ENCODE results near the gene C16orf74.
A peak's percentile ranks its signal among the peaks of the same experiment; 100 is the strongest.

C16orf74 gene

DNA sequence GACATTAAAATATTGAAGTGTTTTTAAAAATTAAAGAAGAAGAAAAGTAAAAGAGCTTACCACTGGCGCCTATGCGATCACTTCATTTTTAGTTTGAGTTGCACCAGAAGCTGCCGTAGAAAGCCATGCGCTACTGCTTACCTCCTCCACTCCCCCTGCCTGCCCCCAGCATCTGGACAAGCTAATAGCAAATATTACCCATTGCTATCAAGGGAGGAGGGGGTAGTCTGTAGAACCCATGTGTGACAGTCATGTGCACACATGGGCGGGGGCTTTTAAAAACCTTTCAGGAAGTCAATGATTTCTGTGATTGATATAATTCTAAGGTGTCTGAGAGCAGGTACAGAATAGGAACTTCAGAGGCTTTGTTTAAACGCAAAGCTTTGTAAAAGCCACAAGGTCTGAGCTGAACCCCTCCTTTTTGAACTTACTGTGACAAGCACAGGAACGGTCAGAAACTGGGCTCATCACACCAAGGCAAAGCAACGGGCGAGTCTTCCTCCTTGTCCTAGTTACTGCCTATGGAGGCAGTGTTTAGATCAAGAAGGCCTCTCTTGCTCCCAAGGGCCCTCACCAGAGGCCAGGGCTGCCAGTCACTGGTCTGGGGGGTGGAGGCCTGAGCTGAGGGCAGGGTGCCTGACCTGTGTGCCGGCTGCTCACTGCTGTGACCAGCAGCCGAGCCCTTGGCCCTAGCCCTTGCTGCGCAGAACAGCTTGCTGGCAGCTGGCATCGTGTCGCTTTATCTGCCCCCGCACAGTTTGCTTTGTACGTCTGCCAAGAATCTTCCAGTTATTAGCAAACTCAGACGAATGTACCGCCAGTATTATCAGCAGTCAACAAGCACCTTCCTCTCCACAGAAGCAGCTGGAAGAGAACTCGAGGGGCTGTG lies 77.1 kb downstream of the C16orf74 start:
- no peak for DNase-seq (ENCODE audit: low read depth in 2 of 2)

- DNase-seq (ENCODE audit: low read depth in 2 of 2) = no peak
Observed at GRCh38 chr16:85670840-85671239, 80.1 kb downstream of the C16orf74 start.

DNA sequence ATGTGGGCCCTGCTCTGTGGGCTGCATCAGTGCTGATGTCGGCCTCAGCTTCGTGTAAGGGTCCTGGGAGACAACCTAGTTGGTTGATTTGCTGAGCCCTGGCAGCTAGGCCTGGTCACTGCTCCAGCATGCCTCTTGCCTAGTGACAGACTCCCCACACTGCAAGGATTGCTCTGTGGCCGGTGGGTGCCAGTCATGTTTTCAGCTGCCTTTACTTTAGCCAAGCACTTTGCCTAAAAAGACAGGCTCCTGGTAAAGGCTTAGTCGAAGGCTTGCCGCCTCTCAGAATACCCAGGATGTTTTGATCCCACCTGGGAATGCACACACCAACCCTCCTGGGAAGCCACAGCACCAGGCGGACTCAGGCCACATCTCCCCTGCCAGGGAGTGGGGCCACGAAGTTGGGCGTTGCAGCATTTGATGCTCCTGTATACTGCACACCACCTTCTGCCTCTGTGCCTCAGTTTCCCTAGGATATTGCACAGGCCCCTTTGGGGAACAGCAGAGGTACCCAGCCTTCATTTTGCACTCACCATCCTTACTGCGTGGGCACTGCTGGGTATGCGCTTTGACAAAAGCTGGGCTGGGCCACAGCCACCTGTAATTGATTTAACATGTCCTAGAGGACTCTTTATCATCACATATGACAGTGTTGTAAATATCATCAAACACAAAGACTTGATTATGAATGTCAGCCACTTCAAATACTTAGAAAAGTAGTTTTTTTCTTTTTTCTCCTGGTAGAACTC lies 82.0 kb downstream of the C16orf74 start:
- DNase-seq (ENCODE audit: low read depth in 2 of 2) = no peak

- DNase-seq (ENCODE audit: low read depth in 2 of 2) = no peak
Observed at GRCh38 chr16:85667841-85668413, 83.0 kb downstream of the C16orf74 start.

GRCh38 chr16:85667261-85667660 lies 83.6 kb downstream of the C16orf74 start:
- DNase-seq (ENCODE audit: low read depth in 2 of 2) = no peak

DNA sequence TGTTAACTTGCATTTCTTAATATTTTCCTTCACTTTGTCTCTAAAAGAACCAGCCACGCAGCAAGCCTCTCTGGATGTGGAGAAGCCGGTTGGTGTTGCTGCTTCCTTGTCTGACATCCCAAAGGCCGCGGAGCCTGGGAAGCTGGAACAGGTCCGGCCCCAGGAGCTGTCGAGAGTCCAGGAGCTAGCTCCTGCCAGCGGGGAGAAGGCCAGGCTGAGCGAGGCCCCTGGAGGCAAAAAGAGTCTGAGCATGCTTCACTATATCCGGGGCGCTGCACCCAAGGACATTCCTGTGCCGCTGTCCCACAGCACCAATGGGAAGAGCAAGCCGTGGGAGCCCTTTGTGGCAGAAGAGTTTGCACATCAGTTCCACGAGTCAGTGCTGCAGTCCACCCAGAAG lies 85.0 kb downstream of the C16orf74 start:
- no peak for DNase-seq (ENCODE audit: low read depth in 2 of 2)

- no peak for DNase-seq (ENCODE audit: low read depth in 2 of 2)
Observed at GRCh38 chr16:85665373-85665740, 85.5 kb downstream of the C16orf74 start.

- no peak for DNase-seq (ENCODE audit: low read depth in 2 of 2)
Observed at GRCh38 chr16:85664580-85665372, 86.1 kb downstream of the C16orf74 start.

DNA sequence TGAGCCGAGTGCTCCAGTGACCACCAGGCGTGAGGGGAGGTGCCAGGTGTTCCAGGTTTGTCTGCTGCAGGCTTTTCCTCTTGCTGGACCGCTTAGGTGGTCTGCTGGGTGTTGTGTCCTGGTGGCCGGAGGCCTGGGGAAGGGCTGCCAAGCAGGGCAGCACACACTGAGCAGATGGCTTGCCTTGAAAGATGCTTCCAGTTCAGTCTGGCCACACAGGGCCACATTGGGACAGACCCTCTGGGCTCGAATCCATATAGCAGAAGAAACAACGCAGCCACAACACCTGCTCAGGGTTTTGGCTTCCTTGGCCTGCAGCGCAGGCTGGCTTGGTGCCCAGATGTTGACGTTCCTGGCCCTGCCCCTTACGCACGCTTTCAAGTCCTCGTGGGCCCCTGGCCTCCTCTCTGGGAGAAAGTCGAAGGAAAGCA lies 87.0 kb downstream of the C16orf74 start:
- DNase-seq (ENCODE audit: low read depth in 2 of 2) = no peak

GRCh38 chr16:85662976-85663830 lies 87.7 kb downstream of the C16orf74 start:
- DNase-seq (ENCODE audit: low read depth in 2 of 2) = no peak

- DNase-seq (ENCODE audit: low read depth in 2 of 2) = no peak
Observed at GRCh38 chr16:85662482-85662812, 88.4 kb downstream of the C16orf74 start.

DNA sequence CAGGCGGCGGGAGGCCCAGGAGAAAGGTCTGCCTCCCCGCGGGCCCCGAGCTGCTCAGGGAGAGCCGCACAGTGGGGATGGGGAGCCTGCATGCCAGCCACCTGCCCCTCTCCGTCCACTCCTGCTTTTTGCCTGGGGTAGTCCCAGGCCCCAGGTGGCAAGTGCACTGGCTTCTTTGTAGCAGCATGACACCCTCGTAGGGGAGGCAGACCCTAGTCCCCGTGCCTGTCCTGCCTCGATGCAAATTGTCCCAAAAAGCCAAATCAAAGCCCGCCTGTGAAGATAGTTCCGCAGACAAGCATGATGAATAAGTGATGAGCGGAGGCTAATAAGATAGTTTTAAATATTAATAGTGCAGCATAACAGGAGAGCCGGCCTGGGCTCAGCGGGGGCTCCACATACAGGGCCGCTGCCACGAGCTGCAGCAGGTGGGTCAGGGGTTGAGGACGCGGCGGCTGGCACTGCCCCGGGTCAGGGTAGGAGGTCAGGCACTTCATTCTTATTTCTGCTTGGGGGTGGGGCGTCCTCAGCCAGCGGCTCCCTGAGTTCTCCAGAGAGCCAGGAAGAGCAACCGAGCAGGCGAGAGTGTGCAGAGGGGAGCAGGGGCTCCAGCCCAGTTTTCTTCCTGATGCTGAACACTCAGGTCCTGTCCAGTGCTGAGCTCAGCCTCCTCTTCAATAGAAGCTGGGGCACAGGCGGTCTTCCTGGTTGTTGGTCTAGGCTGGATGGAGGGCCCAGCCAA lies 89.0 kb downstream of the C16orf74 start:
- no peak for DNase-seq (ENCODE audit: low read depth in 2 of 2)

- no peak for DNase-seq (ENCODE audit: low read depth in 2 of 2)
Observed at GRCh38 chr16:85660843-85661739, 89.8 kb downstream of the C16orf74 start.

DNA sequence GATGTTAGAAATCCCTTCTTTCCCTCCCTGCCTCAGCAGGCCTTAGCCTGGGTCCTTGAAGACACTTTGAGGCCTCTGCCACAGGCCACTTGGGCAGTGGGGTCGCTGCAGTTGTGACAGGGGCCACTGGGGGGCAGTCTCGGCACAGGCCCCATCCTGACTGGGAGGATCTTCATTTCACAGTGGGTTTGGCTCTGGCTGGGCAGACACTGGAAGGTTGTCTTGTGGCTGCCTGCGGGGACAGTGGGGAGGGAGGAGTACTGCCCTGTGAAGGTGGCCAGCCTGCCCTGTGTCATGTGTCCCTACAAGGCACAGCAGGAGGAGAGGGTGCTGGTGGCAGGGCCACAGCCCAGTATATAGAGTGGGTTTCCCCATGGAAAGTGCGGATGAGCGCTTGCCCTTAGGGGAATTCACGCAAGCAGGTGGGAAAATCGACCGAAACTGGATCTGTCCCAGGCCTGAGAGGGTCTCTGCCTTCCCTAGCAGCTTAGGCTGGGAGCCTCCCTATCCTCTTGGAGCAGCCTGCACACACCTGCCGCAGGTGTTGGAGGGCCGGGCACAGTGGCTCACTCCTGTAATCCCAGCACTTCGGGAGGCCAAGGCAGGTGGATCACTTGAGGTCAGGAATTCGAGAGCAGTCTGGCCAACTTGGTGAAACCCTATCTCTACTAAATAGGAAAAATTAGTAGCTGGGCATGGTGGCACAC lies 90.9 kb downstream of the C16orf74 start:
- DNase-seq (ENCODE audit: low read depth in 2 of 2) = peak in 1 of 2 donors; percentile 31

DNA sequence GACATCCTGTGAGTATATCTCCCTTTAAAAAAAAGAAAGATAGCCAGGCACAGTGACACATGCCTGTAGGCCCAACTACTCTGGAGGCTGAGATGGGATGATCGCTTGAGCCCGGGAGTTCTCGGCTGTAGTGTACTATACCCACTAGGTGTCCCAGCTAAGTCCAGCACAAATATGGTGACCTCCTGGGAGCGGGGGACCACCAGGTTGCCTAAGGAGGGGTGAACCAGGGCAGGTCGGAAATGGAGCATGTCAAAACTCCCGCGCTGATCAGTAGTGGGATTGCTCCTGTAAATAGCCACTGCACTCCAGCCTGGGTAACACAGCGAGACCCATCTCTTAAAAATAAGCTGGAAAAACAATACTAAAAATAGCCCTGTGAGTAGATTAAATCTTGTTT lies 91.6 kb downstream of the C16orf74 start:
- DNase-seq (ENCODE audit: low read depth in 2 of 2) = no peak

GRCh38 chr16:85658504-85659326 lies 92.2 kb downstream of the C16orf74 start:
- DNase-seq (ENCODE audit: low read depth in 2 of 2) = no peak

GRCh38 chr16:85657996-85658395 lies 92.9 kb downstream of the C16orf74 start:
- DNase-seq (ENCODE audit: low read depth in 2 of 2) = no peak
